HG02588 (cell line): ENCODE measurements around the gene TPCN2.

Experiments
- ATAC-seq: cut with Tn5 transposase; IDR thresholded peaks from one replicate; pipeline ENCODE4 v1.9.1; 2021; ENCODE audit warnings: mild to moderate bottlenecking, moderate library complexity; ENCODE audit not compliant: unreplicated experiment

TPCN2 gene

GRCh38 chr11:69180226-69180625 is 131.5 kb downstream of the TPCN2 start:
- ATAC-seq: no peak

- ATAC-seq: no peak
Observed at GRCh38 chr11:69180726-69181125, 132.0 kb downstream of the TPCN2 start.

GRCh38 chr11:69183613-69184012 is 134.9 kb downstream of the TPCN2 start:
- ATAC-seq: no peak
